K562 (cell line): Measurements from ENCODE around the gene IFIT2. TPM values are rescaled to one million over a fixed set of nuclear protein-coding genes. Genes with fewer than 3 reads are reported as not detected.

Experiments used
- COPS2 ChIP-seq: fragments of 450-650 bp; conservative IDR thresholded peaks from 2 replicates; pipeline ENCODE4 v1.6.1; 2016; ENCODE audit warnings: mild to moderate bottlenecking, moderate library complexity
- NFE2 ChIP-seq: IDR thresholded peaks from 2 replicates; pipeline ENCODE4 v1.6.1; 2014; ENCODE audit warnings: antibody characterized with exemption, low read depth
- POLR3G ChIP-seq: IDR thresholded peaks from 2 replicates; pipeline ENCODE4 v1.6.1; 2011; ENCODE audit not compliant: insufficient read length, insufficient replicate concordance; ENCODE audit errors: extremely low read depth
- TCF7L2 ChIP-seq: fragments of 150-350 bp; IDR thresholded peaks from 2 replicates; pipeline ENCODE4 v1.6.1; 2016; ENCODE audit warnings: low read depth, mild to moderate bottlenecking, low read length, moderate library complexity
- THRAP3 ChIP-seq: fragments of 450-650 bp; IDR thresholded peaks from 2 replicates; pipeline ENCODE4 v1.6.1; 2016; ENCODE audit warnings: mild to moderate bottlenecking, inconsistent platforms, borderline replicate concordance
- USF2 ChIP-seq: sonication (generic); formaldehyde crosslinking; IDR thresholded peaks from 2 replicates; pipeline ENCODE4 v1.5.0; 2020; ENCODE audit warnings: missing genetic modification reagents
- ZNF384 ChIP-seq: IDR thresholded peaks from 2 replicates; pipeline ENCODE4 v1.6.1; 2012; ENCODE audit warnings: low read depth, low read length, improper control_type of control experiment
- ZNF57 ChIP-seq: fragments of 450-650 bp; formaldehyde crosslinking; IDR thresholded peaks from 2 replicates; pipeline ENCODE4 v1.4.0; 2020; ENCODE audit warnings: mild to moderate bottlenecking, moderate library complexity
- polyA plus RNA-seq, 8 experiments: library from polyadenylated mRNA; depleted of rRNA in 4 of 8; stranded (reverse) in 5 of 8; unstranded in 3 of 8; fragments of >200 nt; fragmentation: Nextera tagmentation in 2 of 8; fragmentation: Illumina TruSeq in 1 of 8; extraction: Ambion mirVana in 2 of 8; extraction: Trizol in 1 of 8; gene quantifications; 2 replicates each; pipeline versions ENCODE4 v1.2.1 to v1.2.3, GENCODE V29; 2011 to 2014; ENCODE audit warnings: inconsistent platforms in 1 of 8, missing spikeins in 1 of 8
- total RNA-seq, 7 experiments: library from RNA; depleted of rRNA in 6 of 7; stranded (reverse); fragments of >200 nt in 6 of 7; fragmentation: Illumina TruSeq in 2 of 7; extraction: Trizol in 2 of 7; gene quantifications; 2 replicates each; pipeline versions ENCODE4 v1.2.1 to v1.2.3, GENCODE V29; 2011 to 2021; ENCODE audit warnings: low replicate concordance in 1 of 7
- TF ChIP-seq, protein P1 (sequence below): fragments of 450-650 bp; IDR thresholded peaks from 2 replicates; pipeline ENCODE4 v1.6.1; 2016; ENCODE audit warnings: mild to moderate bottlenecking, moderate library complexity
- TF ChIP-seq, protein P2 (sequence below): sonication (generic); formaldehyde crosslinking; IDR thresholded peaks from 2 replicates; pipeline ENCODE4 v1.8.0; 2022; ENCODE audit warnings: mild to moderate bottlenecking, missing genetic modification reagents

IFIT2 gene
- total and polyA plus RNA-seq, 9 of the 15 experiments (the other 6 are each of a cell fraction or from before 2014, with no cell fraction given), result 0.03 to 0.25 (median 0.10) TPM; not detected in 1

DNA sequence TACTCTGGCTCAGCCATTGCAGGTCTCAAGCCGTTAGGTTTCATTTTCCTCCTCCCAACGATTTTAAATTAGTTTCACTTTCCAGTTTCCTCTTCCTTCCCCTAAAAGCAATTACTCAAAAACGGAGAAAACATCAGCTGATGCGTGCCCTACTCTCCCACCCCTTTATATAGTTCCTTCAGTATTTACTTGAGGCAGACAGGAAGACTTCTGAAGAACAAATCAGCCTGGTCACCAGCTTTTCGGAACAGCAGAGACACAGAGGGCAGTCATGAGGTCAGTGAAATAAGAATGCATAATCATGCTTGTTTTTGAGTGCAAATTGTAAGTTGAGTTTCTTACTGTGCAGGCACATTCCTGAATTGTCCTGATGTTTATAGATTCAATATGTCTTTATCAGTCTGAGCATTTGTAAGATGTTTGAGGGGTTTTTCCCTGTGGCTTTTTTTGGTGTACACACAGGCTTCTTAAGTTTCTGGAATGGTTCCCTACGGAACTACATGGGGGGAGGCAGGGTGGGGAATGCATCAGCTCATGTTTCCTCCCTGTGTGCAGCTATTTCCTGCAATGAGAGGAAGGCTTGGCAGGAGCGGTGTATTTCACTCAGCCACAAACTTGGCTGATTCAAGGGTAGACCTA lies 26.1 kb downstream of the IFIT2 start, which contains the start of gene IFIT3 (continued):
- TF ChIP-seq, protein P1, sequence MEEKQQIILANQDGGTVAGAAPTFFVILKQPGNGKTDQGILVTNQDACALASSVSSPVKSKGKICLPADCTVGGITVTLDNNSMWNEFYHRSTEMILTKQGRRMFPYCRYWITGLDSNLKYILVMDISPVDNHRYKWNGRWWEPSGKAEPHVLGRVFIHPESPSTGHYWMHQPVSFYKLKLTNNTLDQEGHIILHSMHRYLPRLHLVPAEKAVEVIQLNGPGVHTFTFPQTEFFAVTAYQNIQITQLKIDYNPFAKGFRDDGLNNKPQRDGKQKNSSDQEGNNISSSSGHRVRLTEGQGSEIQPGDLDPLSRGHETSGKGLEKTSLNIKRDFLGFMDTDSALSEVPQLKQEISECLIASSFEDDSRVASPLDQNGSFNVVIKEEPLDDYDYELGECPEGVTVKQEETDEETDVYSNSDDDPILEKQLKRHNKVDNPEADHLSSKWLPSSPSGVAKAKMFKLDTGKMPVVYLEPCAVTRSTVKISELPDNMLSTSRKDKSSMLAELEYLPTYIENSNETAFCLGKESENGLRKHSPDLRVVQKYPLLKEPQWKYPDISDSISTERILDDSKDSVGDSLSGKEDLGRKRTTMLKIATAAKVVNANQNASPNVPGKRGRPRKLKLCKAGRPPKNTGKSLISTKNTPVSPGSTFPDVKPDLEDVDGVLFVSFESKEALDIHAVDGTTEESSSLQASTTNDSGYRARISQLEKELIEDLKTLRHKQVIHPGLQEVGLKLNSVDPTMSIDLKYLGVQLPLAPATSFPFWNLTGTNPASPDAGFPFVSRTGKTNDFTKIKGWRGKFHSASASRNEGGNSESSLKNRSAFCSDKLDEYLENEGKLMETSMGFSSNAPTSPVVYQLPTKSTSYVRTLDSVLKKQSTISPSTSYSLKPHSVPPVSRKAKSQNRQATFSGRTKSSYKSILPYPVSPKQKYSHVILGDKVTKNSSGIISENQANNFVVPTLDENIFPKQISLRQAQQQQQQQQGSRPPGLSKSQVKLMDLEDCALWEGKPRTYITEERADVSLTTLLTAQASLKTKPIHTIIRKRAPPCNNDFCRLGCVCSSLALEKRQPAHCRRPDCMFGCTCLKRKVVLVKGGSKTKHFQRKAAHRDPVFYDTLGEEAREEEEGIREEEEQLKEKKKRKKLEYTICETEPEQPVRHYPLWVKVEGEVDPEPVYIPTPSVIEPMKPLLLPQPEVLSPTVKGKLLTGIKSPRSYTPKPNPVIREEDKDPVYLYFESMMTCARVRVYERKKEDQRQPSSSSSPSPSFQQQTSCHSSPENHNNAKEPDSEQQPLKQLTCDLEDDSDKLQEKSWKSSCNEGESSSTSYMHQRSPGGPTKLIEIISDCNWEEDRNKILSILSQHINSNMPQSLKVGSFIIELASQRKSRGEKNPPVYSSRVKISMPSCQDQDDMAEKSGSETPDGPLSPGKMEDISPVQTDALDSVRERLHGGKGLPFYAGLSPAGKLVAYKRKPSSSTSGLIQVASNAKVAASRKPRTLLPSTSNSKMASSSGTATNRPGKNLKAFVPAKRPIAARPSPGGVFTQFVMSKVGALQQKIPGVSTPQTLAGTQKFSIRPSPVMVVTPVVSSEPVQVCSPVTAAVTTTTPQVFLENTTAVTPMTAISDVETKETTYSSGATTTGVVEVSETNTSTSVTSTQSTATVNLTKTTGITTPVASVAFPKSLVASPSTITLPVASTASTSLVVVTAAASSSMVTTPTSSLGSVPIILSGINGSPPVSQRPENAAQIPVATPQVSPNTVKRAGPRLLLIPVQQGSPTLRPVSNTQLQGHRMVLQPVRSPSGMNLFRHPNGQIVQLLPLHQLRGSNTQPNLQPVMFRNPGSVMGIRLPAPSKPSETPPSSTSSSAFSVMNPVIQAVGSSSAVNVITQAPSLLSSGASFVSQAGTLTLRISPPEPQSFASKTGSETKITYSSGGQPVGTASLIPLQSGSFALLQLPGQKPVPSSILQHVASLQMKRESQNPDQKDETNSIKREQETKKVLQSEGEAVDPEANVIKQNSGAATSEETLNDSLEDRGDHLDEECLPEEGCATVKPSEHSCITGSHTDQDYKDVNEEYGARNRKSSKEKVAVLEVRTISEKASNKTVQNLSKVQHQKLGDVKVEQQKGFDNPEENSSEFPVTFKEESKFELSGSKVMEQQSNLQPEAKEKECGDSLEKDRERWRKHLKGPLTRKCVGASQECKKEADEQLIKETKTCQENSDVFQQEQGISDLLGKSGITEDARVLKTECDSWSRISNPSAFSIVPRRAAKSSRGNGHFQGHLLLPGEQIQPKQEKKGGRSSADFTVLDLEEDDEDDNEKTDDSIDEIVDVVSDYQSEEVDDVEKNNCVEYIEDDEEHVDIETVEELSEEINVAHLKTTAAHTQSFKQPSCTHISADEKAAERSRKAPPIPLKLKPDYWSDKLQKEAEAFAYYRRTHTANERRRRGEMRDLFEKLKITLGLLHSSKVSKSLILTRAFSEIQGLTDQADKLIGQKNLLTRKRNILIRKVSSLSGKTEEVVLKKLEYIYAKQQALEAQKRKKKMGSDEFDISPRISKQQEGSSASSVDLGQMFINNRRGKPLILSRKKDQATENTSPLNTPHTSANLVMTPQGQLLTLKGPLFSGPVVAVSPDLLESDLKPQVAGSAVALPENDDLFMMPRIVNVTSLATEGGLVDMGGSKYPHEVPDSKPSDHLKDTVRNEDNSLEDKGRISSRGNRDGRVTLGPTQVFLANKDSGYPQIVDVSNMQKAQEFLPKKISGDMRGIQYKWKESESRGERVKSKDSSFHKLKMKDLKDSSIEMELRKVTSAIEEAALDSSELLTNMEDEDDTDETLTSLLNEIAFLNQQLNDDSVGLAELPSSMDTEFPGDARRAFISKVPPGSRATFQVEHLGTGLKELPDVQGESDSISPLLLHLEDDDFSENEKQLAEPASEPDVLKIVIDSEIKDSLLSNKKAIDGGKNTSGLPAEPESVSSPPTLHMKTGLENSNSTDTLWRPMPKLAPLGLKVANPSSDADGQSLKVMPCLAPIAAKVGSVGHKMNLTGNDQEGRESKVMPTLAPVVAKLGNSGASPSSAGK, result peak; percentile 19; the same call in 1 of the 2 replicates
- TF ChIP-seq THRAP3 (no peak), NFE2 (peak; percentile 61), ZNF57 (CRISPR knock-in tag) (no peak), COPS2 (no peak), POLR3G (no peak), USF2 (CRISPR knock-in tag) (no peak), TCF7L2 (no peak), ZNF384 (no peak)
- TF ChIP-seq, protein P2, sequence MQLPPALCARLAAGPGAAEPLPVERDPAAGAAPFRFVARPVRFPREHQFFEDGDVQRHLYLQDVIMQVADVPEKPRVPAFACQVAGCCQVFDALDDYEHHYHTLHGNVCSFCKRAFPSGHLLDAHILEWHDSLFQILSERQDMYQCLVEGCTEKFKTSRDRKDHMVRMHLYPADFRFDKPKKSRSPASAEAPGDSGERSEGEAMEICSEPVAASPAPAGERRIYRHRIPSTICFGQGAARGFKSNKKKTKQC (CRISPR knock-in tag), result no peak
